Erythroblast (primary cell): ENCODE results near the gene TBCD.

Experiments used
- GATA1 ChIP-seq: IDR thresholded peaks from 2 replicates; pipeline ENCODE4 v1.6.1; 2011; ENCODE audit warnings: low read depth, mild to moderate bottlenecking, control low read depth, low read length, moderate library complexity
- POLR2A ChIP-seq: IDR thresholded peaks from 2 replicates; pipeline ENCODE4 v1.6.1; 2011; ENCODE audit warnings: mild to moderate bottlenecking, low read length

- no peak for TF ChIP-seq POLR2A
- TF ChIP-seq GATA1 = no peak
Measured at GRCh38 chr17:82927311-82927660, 175.4 kb downstream of the TBCD start.
